Fibroblast of mammary gland (primary cell): Measurements from ENCODE around the gene SREBF1.
A peak's percentile ranks its signal among the peaks of the same experiment; 100 is the strongest.

Source experiments
- DNase-seq: peaks from one replicate; pipeline ENCODE4 v3.0.0-alpha.2; 2010; ENCODE audit warnings: low read depth
- H3K4me3 ChIP-seq: 2 replicates; pipeline ENCODE4 v1.5.1; 2011; ENCODE audit warnings: low read depth, mild to moderate bottlenecking, low read length, moderate library complexity; ENCODE audit not compliant: control insufficient read depth
- CTCF ChIP-seq: conservative IDR thresholded peaks from 2 replicates; pipeline ENCODE4 v1.5.1; 2011; ENCODE audit warnings: low read depth, low read length, inconsistent platforms; ENCODE audit not compliant: control insufficient read depth, insufficient read depth

The SREBF1 gene

DNA sequence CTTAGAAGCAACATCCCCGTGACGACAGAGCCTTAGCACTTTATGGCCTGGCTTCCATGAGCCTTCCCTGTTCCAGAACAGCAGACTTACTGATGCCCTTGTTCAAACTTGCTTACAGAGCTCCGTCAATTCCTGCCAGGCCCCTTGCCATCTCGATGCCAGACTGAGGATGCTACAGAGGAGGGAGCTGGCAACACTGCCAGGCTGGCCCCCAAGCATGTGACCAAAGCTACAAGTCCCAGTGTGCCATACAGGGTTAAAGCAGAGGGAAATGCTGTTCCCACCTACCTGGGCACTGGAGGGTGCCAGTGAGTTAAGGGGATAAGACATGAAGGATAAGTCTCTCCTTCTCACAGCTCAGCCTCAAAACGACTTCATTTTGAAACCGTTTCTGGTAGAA lies 33.5 kb upstream of the SREBF1 start:
- H3K4me3 ChIP-seq = no peak overlapping the region
- TF ChIP-seq CTCF = no peak
- DNase-seq = no peak

DNA sequence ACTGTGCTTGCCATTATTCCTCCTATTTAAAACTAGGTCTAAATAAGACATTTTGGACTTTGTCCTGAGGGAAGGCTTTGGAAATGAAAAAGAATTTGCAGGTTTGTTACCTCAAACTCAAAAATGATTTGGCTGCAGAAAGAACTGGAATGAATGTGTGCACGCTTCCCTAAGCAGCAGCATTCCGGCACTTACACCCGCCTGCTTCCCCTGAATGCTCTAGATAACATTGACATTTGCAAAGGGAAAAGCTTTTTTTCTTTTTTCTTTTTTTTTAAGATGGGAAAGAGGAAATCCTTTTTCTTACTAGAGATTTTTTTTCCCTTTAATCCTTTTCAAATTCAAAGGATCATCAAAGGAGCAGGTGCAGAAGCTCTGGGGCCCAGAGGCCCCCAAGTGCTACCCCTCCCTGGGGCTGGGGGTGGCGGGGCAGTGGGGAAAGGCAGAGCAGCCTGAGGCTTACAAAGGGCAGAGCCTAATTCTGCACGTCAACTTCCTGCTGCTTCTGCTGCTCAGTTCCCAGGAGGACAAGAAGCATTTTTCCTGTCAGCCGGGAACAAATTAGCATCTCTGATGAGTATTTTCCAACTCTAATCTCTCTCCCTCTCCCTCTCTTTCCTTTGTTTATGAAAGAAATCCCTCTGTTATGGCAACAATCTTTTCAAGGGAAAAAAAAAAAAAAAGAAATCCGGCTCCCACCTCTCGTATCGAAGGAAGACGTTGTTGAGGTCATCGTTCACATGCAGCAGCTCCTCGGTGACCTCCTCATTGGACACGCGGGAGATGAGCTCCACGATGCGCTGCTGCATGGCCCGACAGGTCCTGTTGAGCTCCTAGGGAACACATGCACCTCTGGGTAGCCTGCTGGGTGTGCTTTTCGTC lies 32.1 kb upstream of the SREBF1 start:
- DNase-seq = peak; percentile 40
- no peak overlapping the region for H3K4me3 ChIP-seq
- no peak for TF ChIP-seq CTCF

DNA sequence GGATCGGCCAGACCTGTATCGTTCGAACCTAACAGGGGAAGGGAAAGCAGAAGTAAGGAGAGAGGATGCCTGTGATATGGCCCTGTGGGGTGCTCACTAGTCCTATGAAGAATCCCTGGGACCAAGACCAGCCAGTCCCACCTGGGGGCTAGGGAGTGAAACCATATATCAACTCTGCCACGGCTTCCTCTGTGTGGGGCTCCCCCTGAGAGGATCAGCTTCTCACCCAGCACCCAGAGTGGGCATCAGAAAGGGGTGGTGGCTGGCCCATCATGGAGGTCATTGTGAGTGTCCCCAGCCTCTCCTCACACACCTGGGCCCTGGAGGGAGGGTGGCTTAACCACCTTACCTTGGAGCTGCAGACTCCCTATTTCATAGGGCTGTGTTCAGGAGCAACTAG lies 30.1 kb upstream of the SREBF1 start:
- no peak for TF ChIP-seq CTCF
- no peak overlapping the region for H3K4me3 ChIP-seq
- no peak for DNase-seq

DNA sequence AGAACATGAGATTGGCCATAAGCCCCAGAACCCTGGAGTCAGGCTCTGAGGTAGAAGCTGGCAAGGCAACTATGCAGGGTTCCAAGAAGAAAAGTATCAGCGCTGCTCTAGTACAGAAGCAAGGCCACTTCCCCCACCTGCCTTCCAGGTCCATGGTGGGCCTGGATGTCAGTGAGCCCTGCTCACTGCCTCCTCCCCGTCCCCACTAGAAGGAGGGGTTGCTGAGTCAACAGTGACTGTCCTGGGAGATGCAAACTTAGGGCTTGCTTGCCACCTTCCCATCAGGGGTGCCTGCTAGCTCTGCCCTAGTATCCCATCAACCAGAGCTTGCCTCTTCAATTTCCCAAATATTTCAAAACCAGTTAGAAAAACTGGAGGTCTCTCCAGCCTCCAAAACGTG lies 29.6 kb upstream of the SREBF1 start:
- no peak for TF ChIP-seq CTCF
- no peak overlapping the region for H3K4me3 ChIP-seq
- DNase-seq = no peak

DNA sequence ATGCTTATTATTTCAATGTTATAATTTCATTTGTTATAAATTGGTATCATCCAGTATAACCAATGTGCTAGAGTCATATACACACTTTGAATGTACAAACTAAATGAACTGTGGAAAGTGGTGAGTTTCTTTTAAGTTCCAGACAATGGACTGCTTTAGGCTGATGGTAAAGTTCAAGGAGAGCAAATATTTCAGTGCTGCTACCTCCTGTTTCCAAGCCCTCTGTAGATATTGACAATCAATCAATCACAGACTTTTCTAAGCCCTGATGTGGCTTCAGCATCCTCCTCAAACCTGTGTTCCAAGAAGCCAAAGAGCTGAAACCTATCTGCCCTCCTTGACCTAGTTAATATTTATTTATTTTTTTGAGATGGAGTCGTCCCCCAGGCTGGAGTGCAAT lies 28.2 kb upstream of the SREBF1 start:
- DNase-seq = no peak
- no peak for TF ChIP-seq CTCF
- H3K4me3 ChIP-seq = no peak overlapping the region

DNA sequence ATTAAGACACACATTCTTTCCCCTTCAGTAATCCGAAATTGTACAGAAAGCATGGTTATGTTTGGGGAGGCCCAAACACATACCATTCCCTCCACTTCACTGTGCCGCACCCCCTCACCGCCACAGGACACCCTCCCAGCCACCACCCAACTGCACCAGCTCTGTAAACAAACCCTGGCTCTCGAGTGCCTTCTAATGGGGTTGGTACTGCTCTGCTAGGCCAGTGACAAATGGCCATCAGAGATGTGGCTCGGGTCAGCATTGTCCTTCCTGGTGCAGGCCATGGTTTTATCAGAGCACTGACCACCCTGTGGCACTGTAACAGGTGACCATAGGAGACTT lies 24.0 kb upstream of the SREBF1 start:
- no peak for TF ChIP-seq CTCF
- H3K4me3 ChIP-seq = no peak overlapping the region
- no peak for DNase-seq
